ENCODE measurements around the gene ATF4. TPM values are rescaled to one million over a fixed set of nuclear protein-coding genes. Genes with fewer than 3 reads are reported as not detected.

Gene ATF4
- total RNA-seq, 1 donor from 2014 or later, result 303 TPM

DNA sequence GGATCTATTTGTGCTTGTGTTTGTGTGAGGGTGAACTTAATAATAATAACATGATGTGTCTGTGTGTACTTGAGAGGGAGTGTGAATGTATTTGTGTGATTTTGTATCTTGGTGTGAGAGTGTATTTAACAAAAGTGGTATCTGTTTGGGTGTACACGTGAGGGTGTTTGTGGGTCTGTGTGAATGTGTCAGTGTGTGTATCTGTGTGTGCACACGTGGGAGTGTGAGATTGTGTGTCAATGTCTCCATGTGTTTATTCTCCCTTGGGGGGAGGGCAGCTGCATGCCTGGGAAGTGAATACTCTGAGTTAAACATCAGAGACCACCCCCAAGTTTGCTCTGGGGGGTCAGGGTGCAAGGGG, 27.2 kb downstream of the ATF4 start:
- intact Hi-C loops (cut with micrococcal nuclease), result no loop called here

GRCh38 chr22:39553429-39553828, 33.1 kb downstream of the ATF4 start:
- intact Hi-C loops (cut with micrococcal nuclease), result no loop called here

DNA sequence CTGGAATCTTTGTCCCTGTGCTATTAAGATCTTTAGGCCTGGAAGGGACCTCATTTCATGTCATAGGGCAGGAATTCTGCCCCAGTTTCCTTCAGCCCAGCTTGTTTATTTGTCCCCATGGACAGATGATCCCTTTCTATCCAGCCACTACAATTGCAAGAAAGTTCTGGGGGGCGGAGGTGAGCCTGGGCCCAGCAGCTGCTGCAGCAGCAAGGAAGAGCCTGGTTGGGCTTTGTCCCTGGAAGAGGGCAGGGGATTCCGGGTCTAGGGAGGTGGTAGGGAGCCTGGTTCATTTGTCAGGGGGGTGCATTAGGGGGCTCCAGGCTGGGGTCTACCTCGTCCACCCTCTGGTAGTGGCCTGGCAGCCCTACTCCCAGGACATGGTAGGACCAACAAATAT, 33.8 kb downstream of the ATF4 start:
- intact Hi-C loops (cut with micrococcal nuclease), result no loop called here

DNA sequence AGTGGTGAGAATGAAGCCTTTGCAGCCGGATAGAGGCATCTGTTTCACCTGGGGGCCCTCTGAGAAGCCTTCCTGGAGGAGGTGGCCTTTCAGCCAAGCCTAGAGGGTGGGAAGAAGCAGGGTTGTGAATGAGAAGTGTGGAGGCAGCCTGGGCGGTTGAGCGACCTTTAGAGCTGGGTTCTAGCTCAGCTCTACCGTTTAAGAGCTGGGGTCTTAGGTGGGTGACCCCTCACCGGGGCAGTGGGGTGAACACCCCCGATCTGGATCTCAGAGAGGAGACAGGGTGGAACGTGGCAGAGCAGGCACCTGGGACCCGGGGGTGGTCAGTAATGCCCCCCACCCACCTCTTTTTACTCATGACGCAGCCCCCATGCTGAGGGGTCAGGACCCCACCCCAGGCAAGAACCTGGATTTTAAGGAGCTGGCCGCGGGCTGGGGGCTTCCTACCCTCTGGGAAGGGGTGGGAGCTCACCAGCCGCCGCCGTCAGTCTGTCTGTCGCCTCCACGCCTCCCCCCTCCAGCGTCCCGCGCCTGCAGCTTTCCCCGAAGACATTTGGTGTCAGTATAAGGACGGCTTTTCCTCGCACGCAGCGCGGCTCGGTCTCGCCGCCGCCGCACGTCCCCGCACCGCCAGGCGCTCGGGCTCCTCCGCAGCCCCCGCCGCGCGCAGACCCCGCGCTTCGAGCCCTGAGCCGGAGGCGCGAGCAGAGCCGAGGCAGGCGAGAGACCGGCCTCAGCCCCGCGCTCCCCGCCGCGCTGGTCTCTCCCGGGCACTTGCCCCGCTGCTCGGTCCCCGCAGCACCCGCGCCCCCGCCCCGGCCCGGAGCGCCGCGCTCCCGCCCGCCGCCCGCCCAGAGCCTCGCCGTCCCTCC, 36.8 kb downstream of the ATF4 start:
- intact Hi-C loops (cut with micrococcal nuclease), result no loop called here

DNA sequence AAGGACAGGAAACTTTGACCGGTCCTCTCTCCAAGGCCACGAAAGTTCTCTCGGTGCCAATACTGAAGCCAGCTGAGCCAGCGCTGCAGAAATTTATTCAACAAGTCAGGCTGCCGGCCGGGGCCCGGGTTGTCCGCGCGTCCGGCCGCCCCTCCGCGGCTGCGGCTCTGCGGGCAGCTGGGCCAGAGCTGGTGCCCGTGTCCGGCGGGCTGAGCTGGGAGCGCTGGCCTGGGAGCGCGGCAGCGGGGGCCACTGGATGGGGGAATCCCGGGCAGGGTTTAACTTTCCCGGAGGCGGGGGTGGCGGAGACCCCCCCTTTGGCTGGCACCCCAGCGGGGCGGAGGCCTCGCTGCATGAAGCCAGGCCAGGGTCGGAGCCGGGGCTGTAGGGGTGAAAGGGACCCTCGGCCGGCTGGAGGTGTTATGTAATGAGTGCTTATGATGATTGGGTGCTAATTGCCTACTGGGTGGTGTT, 37.9 kb downstream of the ATF4 start:
- intact Hi-C loops (cut with micrococcal nuclease), result no loop called here

DNA sequence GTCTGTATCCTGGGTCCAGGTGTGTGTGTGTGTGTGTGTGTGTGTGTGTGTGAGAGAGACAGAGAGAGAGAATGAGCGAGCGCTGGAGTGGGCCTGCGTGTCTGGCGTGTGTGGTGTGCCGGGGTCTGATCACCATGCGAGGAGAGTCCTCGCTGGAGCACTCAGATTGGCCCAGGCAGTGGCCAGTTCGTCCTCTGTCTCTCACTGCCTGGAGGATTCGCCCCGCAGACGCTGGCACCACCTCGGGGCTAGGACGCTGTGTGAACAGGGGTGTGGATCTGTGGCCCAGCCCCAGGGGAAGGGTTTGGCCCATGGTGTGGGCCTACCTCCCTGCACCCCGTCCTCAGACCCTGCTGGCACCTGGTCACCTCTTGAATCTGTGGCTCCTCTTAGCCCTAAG, 38.6 kb downstream of the ATF4 start:
- intact Hi-C loops (cut with micrococcal nuclease), result no loop called here

DNA sequence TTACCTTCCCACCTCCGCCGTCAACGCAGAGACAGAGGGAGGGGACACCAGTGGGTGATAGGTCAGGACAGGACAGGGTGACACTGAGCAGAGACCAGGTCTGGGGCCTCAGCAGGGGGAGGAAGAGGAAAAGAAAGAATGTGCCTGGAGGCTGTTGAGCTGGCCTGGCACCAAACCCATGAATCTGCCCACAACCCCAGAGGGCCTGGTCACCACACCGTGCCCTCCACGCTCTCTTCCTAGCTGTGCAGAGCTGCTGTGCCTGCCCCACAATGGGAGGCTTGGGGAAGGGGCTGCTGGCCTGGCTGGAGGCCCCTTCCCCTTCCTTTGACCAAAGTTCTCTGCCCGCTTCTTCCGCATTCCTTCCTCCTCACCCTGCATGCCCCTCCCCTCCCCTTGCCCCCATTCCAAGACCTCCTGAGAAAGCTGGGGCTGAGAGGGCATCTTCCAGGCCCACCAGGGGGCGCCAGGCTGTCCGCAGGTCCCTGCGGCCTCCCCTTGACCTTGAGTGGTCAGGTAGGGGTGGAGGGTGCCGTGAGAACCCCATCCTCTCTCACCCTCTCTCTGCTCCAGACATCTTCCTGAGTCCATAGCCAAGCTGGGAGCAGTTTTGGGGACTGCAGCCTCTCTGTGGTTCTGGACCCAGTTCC, 39.2 kb downstream of the ATF4 start:
- intact Hi-C loops (cut with micrococcal nuclease), result no loop called here

DNA sequence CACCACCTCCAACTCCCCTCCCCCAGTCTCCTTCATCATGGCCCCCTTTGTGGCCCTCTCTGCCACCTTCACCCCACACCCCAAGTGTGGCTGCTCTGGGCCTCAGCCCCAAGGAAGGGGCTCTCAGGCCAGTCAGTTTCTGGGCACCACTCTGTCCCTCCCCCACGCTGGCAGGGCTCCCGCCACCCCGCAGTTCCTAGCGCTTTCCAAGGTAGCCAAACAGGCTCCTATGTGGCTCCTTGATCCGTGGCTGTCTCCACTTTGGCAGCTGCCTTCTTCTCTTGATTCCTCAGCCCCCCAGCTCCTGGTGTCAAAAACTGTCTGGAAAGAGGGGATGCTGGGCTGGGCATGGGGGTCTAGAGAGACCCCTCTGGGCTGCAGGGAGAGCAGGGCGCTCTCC, 39.8 kb downstream of the ATF4 start:
- intact Hi-C loops (cut with micrococcal nuclease), result no loop called here

GRCh38 chr22:39562839-39563489, 42.6 kb downstream of the ATF4 start:
- intact Hi-C loops (cut with micrococcal nuclease), result no loop called here

DNA sequence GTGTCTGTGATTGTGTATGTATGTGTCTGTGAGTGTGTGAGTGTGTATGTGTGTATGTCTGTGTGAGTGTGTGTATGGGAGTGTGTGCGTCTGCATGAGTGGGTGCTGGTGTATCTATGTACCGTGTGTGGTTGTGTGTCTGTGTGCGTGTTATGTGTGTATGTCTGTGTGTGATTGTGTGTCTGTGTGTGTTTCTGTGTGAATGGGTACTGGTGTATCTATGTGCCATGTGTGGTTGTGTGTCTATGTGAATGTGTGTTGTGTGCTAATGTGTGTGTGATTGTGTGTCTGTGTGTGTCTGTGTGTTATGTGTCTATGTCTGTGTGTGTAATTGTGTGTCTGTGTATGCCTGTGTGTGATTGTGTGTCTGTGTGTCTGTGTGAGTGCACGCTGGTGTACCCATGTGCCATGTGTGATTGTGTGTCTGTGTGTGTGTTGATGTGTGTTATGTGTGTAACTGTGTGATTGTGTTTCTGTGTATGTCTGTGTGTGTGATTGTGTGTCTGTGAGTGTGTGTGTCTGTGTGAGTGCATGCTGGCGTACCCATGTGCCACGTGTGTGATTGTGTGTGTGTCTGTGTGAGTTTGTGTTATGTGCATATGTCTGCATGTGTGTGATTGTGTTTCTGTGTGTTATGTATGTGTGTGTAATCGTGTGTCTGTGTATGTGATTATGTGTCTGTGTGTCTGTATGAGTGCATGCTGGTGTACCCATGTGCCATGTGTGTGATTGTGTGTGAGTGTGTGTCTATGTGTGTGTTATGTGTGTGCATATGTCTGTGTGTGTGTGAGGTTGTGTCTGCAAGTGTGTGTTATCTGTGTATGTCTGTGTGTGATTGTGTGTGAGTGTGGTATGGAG, 43.4 kb downstream of the ATF4 start:
- intact Hi-C loops (cut with micrococcal nuclease), result no loop called here

DNA sequence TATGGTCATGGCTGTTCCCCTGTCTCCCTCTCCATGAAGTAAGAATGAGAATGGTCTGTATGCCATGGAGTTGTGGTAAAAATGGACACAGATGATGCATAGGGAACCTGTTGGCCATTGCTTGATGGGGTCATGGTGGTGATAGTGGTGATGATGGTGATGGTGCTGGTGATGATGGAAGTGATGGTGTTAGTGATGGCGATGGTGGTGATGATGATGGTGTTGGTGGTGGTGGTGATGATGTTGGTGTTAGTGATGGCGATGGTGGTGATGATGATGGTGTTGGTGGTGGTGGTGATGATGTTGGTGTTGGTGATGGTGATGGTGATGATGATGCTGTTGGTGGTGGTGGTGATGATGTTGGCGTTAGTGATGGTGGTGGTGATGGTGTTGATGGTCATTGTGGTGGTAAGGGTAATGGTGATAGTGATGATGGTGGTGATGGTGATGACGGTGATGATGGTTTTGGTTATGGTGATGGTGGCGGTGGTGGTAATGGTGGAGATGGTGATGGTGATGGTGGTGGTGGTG, 45.1 kb downstream of the ATF4 start:
- intact Hi-C loops (cut with micrococcal nuclease), result loop anchor here (5.0 kb wide), 1 partner anchor 377 kb away; no protein-coding TSS in a partner anchor

GRCh38 chr22:39567135-39567946, 47.0 kb downstream of the ATF4 start:
- intact Hi-C loops (cut with micrococcal nuclease), result loop anchor here (5.0 kb wide), 1 partner anchor 375 kb away; no protein-coding TSS in a partner anchor

- intact Hi-C loops (cut with micrococcal nuclease), result loop anchor here (5.0 kb wide), 1 partner anchor 374 kb away; no protein-coding TSS in a partner anchor
These were observed 48.1 kb downstream of the ATF4 start for GRCh38 chr22:39568278-39568981.

DNA sequence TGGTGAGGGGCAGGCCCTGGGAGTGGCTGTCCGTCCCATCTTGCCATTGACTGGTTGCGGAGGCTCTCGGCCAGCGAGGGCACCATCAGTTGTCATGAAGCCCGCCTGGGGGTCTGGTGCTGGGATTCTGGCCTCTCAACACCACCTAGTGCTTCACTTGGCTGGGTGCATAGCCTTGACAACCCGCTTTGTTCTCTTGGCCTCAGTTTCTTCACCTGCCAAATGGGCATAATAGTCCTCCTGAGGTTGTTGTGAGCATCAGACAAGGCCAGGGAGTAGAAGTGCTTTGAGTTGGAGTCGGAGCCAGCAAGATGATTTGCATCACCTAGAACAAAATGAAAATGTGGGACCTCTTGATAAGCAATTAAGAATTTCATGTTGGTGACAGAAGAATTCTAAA, 48.7 kb downstream of the ATF4 start:
- intact Hi-C loops (cut with micrococcal nuclease), result loop anchor here (5.0 kb wide), 1 partner anchor 373 kb away; no protein-coding TSS in a partner anchor

DNA sequence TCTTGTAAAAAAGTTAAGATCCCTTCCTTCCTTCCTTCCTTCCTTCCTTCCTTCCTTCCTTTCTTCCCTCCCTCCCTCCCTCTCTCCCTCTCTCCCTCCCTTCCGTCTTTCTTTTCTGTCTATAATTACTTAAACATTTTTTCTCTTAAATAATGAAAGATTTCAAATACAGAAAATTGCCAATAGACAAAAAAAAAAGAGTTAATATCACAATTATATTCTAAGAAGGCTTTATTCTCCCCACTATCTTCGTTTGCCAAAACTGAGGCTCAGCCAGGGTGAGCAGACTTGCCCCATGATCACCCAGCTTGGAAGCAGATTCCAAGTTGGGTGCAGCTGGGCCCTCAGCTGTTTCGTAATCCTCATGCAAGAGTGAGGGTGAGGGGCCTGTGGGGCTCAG, 49.9 kb downstream of the ATF4 start:
- intact Hi-C loops (cut with micrococcal nuclease), result no loop called here

DNA sequence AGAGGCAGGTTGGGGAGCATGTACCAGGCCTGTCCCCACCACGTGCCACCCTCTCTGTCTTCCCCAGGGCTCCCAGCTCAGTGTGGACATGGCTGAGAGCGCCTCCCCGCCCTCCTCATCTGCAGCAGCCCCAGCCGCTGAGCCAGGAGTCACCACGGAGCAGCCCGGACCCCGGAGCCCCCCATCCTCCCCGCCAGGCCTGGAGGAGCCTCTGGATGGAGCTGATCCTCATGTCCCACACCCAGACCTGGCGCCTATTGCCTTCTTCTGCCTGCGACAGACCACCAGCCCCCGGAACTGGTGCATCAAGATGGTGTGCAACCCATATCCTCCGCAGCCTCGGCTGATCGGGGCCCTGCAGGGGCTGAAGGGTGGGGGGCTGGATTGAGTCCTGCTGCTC, 50.3 kb downstream of the ATF4 start, which contains the start of gene CACNA1I:
Gene CACNA1I (plus strand): TSS at position 89 of the 400 bp plus-strand sequence. CDS start 0 bp downstream, at position 89.
- intact Hi-C loops (cut with micrococcal nuclease), result no loop called here

GRCh38 chr22:39571538-39571937, 51.2 kb downstream of the ATF4 start:
- intact Hi-C loops (cut with micrococcal nuclease), result no loop called here
